Glutamatergic neuron (in vitro differentiated cells): ENCODE results near the gene MYL12A. TPM values are rescaled to one million over a fixed set of nuclear protein-coding genes. Genes with fewer than 3 reads are reported as not detected.

Experiments used
- DNase-seq: peaks from one replicate; pipeline ENCODE4 v3.0.0; 2022
- H3K27ac Mint-ChIP-seq: one replicate; pipeline ENCODE4 v1.8.0; 2020; ENCODE audit warnings: mild to moderate bottlenecking, mixed read lengths, inconsistent platforms; ENCODE audit not compliant: unreplicated experiment
- H3K27me3 Mint-ChIP-seq: one replicate; pipeline ENCODE4 v1.8.0; 2020; ENCODE audit warnings: mild to moderate bottlenecking, moderate library complexity, mixed read lengths, inconsistent platforms; ENCODE audit not compliant: unreplicated experiment
- H3K36me3 Mint-ChIP-seq: one replicate; pipeline ENCODE4 v1.8.0; 2020; ENCODE audit warnings: mild to moderate bottlenecking, mixed read lengths, inconsistent platforms; ENCODE audit not compliant: unreplicated experiment
- H3K4me1 Mint-ChIP-seq: one replicate; pipeline ENCODE4 v1.8.0; 2020; ENCODE audit warnings: mild to moderate bottlenecking, low read depth, mixed read lengths, inconsistent platforms; ENCODE audit not compliant: unreplicated experiment
- H3K4me3 Mint-ChIP-seq: one replicate; pipeline ENCODE4 v1.8.0; 2020; ENCODE audit warnings: mild to moderate bottlenecking, mixed read lengths, inconsistent platforms; ENCODE audit not compliant: unreplicated experiment
- H3K9me3 Mint-ChIP-seq: one replicate; pipeline ENCODE4 v1.8.0; 2020; ENCODE audit warnings: mild to moderate bottlenecking, moderate library complexity, mixed read lengths, inconsistent platforms; ENCODE audit not compliant: unreplicated experiment
- CTCF ChIP-seq: fragments of 200-600 bp; sonication (generic); IDR thresholded peaks from one replicate; pipeline ENCODE4 v1.5.0; 2021; ENCODE audit not compliant: partially characterized antibody, unreplicated experiment
- total RNA-seq: library from RNA; stranded (reverse); fragmentation: NEBNext Ultra II Directional; extraction: Animal tissue kit (Norgen Biotek cat#: 25700); gene quantifications from one replicate; pipeline ENCODE4 v1.2.1, GENCODE V29; 2021; ENCODE audit not compliant: unreplicated experiment

MYL12A gene
- total RNA-seq, 1 donor from 2014 or later, result 175 TPM

- Mint-ChIP-seq H3K36me3 (no peaks in the 10 kb centered on the region), H3K9me3 (no peaks in the 10 kb centered on the region), H3K27ac (no peak overlapping the region), H3K4me1 (no peaks in the 10 kb centered on the region), H3K27me3 (no peaks in the 10 kb centered on the region), H3K4me3 (no peak overlapping the region)
- no peak for TF ChIP-seq CTCF
- no peak for DNase-seq
Measured at GRCh38 chr18:3225588-3225987, 22.0 kb upstream of the MYL12A start.

DNA sequence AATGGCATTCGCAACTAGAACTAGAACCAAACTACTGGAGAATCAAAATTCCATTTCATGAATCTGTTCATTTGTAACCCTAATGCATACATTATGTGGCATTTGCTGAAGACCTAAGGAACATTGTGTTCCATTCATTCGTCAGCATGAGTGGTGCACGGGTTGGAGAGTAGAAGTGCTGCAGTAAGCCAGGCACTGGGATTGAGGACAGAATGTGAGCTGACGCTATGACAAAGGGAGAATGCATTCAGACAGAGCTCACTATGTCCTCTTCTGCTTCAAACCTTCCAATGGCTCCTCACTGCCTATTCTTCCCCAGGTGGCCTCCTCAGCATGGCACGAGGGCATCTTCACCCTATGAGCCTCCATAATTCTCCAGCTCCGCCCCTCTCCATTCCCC is 21.6 kb upstream of the MYL12A start:
- no peak for TF ChIP-seq CTCF
- H3K27me3 Mint-ChIP-seq, result no peaks in the 10 kb centered on the region
- no peak overlapping the region for H3K4me3 Mint-ChIP-seq
- no peaks in the 10 kb centered on the region for H3K9me3 Mint-ChIP-seq
- H3K36me3 Mint-ChIP-seq, result no peaks in the 10 kb centered on the region
- no peak for DNase-seq
- no peak overlapping the region for H3K27ac Mint-ChIP-seq
- no peaks in the 10 kb centered on the region for H3K4me1 Mint-ChIP-seq

DNA sequence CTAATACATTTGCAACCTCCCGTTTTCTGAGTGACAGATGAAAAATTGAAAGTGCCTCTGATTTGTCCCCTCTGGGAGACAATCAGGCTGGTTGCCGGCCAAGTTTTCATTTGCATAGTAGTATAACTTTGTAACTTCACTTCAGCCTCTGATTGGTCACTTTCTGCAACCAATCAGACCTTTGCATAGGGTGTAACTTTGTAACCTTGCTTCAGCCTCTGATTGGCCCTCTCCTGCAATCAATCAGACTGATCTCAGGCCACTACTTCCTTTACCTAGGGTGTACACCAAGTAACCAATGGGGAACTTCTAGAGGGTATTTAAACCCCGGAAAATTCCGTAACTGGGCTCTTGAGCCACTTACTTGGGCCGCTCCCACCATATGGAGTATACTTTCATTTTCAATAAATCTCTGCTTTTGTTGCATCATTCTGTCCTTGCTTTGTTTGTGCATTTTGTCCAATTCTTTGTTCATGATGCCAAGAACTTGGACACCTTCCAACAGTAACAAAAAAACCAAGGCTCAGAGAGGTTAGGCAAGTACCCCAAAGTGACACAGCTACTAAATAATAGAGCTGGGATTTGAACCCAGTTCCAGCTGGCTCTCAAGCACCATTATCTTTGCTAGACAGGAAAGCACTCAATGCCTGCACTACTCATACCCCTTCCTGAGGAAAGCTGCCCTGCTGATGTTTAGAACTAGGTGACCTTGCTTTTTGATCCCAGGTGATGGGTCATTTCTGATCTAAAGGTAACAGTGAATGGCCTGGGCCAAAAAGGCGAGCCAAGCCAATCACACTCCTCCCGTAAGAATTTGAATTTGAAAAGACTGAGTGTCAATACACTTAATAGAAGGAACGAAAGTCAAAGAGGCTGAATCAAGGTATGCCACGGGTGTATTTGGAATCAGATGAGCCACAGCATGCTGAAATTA is 16.9 kb upstream of the MYL12A start:
- Mint-ChIP-seq H3K36me3 (no peaks in the 10 kb centered on the region), H3K27ac (no peak overlapping the region), H3K4me1 (no peaks in the 10 kb centered on the region), H3K9me3 (no peaks in the 10 kb centered on the region), H3K27me3 (no peaks in the 10 kb centered on the region), H3K4me3 (no peak overlapping the region)
- no peak for DNase-seq
- no peak for TF ChIP-seq CTCF

DNA sequence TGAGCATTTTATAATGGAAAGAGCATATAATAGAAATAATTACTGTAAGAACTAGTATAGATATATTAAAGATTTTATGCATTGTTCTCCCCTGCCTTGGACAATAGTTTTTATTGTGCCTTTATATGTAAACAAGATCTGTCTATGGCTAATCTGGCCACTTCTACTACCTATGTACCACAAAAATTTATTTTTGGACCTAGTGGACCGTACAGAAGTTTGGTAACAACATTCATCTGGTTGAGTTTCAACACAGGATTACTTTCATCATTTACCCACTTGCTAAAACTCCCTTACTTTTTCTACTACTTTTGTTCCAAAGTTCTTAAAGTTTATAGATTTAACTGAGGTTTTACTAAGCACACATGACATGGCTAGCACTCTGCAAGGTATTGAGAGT is 14.6 kb upstream of the MYL12A start:
- TF ChIP-seq CTCF, result no peak
- Mint-ChIP-seq H3K36me3 (no peaks in the 10 kb centered on the region), H3K27ac (no peak overlapping the region)

DNA sequence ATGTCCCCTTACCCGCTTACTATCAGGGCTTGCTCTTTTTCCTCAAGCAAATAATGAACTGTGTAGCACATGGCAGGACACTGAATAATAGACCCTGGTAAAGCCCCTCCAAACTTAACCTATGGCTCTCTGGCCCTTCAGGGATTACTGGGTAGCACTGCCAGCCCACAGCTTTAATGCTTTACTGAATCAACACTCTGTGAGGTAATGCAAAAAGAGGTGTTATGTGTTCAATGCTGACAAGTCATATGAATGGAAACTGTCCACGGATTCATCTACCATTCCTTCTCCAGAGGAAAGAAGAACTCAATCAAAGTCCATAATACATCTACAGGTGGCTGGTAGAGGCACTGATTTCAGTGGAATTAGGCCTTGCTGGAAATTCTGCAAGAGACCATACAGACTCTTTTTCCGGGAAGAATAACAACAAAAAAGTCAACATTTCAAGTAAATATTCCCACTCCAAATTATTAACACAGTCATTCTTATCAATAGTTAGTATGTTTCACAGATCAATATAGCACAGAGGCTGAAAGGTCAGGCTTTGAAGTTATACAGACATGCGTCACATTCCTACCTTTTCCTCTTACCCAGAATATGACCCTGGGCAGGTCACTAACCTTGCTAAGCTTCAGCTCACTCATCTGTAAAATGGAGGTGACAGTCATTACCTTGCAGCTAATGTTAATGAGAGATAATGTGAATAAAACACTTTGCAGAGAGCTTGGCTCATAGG is 14.0 kb upstream of the MYL12A start:
- H3K27ac Mint-ChIP-seq, result no peak overlapping the region
- no peaks in the 10 kb centered on the region for H3K4me1 Mint-ChIP-seq
- no peaks in the 10 kb centered on the region for H3K9me3 Mint-ChIP-seq
- H3K4me3 Mint-ChIP-seq, result no peak overlapping the region
- H3K27me3 Mint-ChIP-seq, result no peaks in the 10 kb centered on the region
- H3K36me3 Mint-ChIP-seq, result no peaks in the 10 kb centered on the region
- DNase-seq, result no peak
- no peak for TF ChIP-seq CTCF

More for the DNA sequence above, 14.6 kb upstream of the MYL12A start:
- Mint-ChIP-seq H3K9me3 (no peaks in the 10 kb centered on the region), H3K4me1 (no peaks in the 10 kb centered on the region), H3K4me3 (no peak overlapping the region), H3K27me3 (no peaks in the 10 kb centered on the region)
- DNase-seq, result no peak
